IMR-90 (cell line): Measurements from ENCODE around the gene KCTD20. TPM values are rescaled to one million over a fixed set of nuclear protein-coding genes. Genes with fewer than 3 reads are reported as not detected.

Experiments used
- ATAC-seq: fragments of 200-7000 bp; cut with Tn5 transposase; 2 replicates; pipeline ENCODE4 v1.9.1; 2020; ENCODE audit warnings: low read depth, mild to moderate bottlenecking, moderate library complexity
- BruUV-seq: library from RNA; stranded (reverse); fragments of 400-500 nt; replicated peaks from 2 replicates; lab custom pipeline; 2021; lab: Mats Ljungman, UMichigan
- CTCF ChIA-PET: fragments of 300-600 bp; formaldehyde crosslinking; extraction: SDS; loops from one replicate; lab custom pipeline; 2021; ENCODE audit warnings: antibody characterized with exemption; lab: Yijun Ruan, JAX
- POLR2A ChIA-PET: fragments of 300-600 bp; sonication (Branson Sonifier 250); formaldehyde crosslinking; loops from one replicate; lab custom pipeline; 2022; ENCODE audit warnings: antibody characterized with exemption; ENCODE audit not compliant: unreplicated experiment; lab: Charles Lee
- DNase-seq: peaks from one replicate; pipeline ENCODE4 v3.0.0; 2013
- H2AFZ ChIP-seq: replicated peaks from 2 replicates; pipeline ENCODE3; 2013; ENCODE audit warnings: low read length, mild to moderate bottlenecking; ENCODE audit not compliant: poor library complexity
- H2AK5ac ChIP-seq: 2 replicates; pipeline ENCODE4 v1.6.1; 2013; ENCODE audit warnings: low read depth, low read length, inconsistent platforms
- H2AK9ac ChIP-seq: replicated peaks from 2 replicates; pipeline ENCODE3; 2013; ENCODE audit warnings: mild to moderate bottlenecking, low read depth, low read length, moderate library complexity; ENCODE audit not compliant: poor library complexity
- H2BK120ac ChIP-seq: 2 replicates; pipeline ENCODE4 v1.6.1; 2013; ENCODE audit warnings: low read depth, low read length, inconsistent platforms
- H2BK15ac ChIP-seq: 3 replicates; pipeline ENCODE4 v1.6.1; 2013; ENCODE audit warnings: low read depth, low read length, inconsistent platforms
- H2BK20ac ChIP-seq: 2 replicates; pipeline ENCODE4 v1.6.1; 2013; ENCODE audit warnings: low read depth, mild to moderate bottlenecking, inconsistent platforms, low read length, moderate library complexity
- H2BK5ac ChIP-seq: 2 replicates; pipeline ENCODE4 v1.6.1; 2013; ENCODE audit warnings: mild to moderate bottlenecking, low read depth, low read length, inconsistent platforms; ENCODE audit not compliant: poor library complexity, severe bottlenecking
- H3K14ac ChIP-seq: replicated peaks from 2 replicates; pipeline ENCODE4 v1.6.1; 2013; ENCODE audit warnings: low read depth, low read length, inconsistent platforms
- H3K18ac ChIP-seq: 2 replicates; pipeline ENCODE4 v1.6.1; 2013; ENCODE audit warnings: low read depth, low read length, control low read depth
- H3K23ac ChIP-seq: 2 replicates; pipeline ENCODE4 v1.6.1; 2013; ENCODE audit warnings: low read depth, low read length, inconsistent platforms
- H3K27ac ChIP-seq: 2 replicates; pipeline ENCODE4 v1.5.1; 2013; ENCODE audit warnings: mild to moderate bottlenecking, control low read depth, low read length; ENCODE audit not compliant: insufficient read depth
- H3K27me3 ChIP-seq: 2 replicates; pipeline ENCODE4 v1.6.1; 2013; ENCODE audit warnings: low read length; ENCODE audit not compliant: control insufficient read depth, insufficient read depth
- H3K36me3 ChIP-seq: 2 replicates; pipeline ENCODE4 v1.6.1; 2013; ENCODE audit warnings: low read length, mixed read lengths; ENCODE audit not compliant: control insufficient read depth, insufficient read depth
- H3K4ac ChIP-seq: 2 replicates; pipeline ENCODE4 v1.6.1; 2013; ENCODE audit warnings: low read depth, low read length, inconsistent platforms
- H3K4me1 ChIP-seq: 2 replicates; pipeline ENCODE4 v1.6.1; 2013; ENCODE audit warnings: low read length, mixed read lengths; ENCODE audit not compliant: control insufficient read depth, insufficient read depth
- H3K4me2 ChIP-seq: 2 replicates; pipeline ENCODE4 v1.6.1; 2013; ENCODE audit warnings: low read depth, mild to moderate bottlenecking, control low read depth, low read length, moderate library complexity
- H3K4me3 ChIP-seq: 2 replicates; pipeline ENCODE4 v1.5.1; 2013; ENCODE audit warnings: low read depth, mild to moderate bottlenecking, control low read depth, low read length, moderate library complexity; ENCODE audit not compliant: insufficient read depth
- H3K56ac ChIP-seq: 2 replicates; pipeline ENCODE4 v1.6.1; 2013; ENCODE audit warnings: low read length, inconsistent platforms; ENCODE audit not compliant: insufficient read depth; ENCODE audit errors: extremely low read depth
- H3K79me1 ChIP-seq, 2 experiments: 2 replicates each; pipeline ENCODE4 v1.6.1; 2013; ENCODE audit warnings: low read length in 2 of 2, inconsistent platforms in 1 of 2, low read depth in 1 of 2
- H3K9ac ChIP-seq: 2 replicates; pipeline ENCODE4 v1.6.1; 2013; ENCODE audit warnings: low read depth, low read length, control low read depth
- H3K9me1 ChIP-seq: 2 replicates; pipeline ENCODE4 v1.6.1; 2013; ENCODE audit warnings: low read length, inconsistent platforms; ENCODE audit not compliant: insufficient read depth
- H3K9me3 ChIP-seq: 2 replicates; pipeline ENCODE4 v1.6.1; 2013; ENCODE audit warnings: low read length; ENCODE audit not compliant: control insufficient read depth, insufficient read depth
- H4K20me1 ChIP-seq: 2 replicates; pipeline ENCODE4 v1.6.1; 2013; ENCODE audit warnings: low read length, inconsistent platforms; ENCODE audit not compliant: insufficient read depth
- H4K5ac ChIP-seq: 2 replicates; pipeline ENCODE4 v1.6.1; 2013; ENCODE audit warnings: mild to moderate bottlenecking, low read depth, low read length, control low read depth
- H4K8ac ChIP-seq, 2 experiments: 2 replicates each; pipeline ENCODE4 v1.6.1; 2013; ENCODE audit warnings: low read depth in 2 of 2, low read length in 2 of 2, control low read depth in 1 of 2, inconsistent platforms in 1 of 2
- H4K91ac ChIP-seq: 2 replicates; pipeline ENCODE4 v1.6.1; 2013; ENCODE audit warnings: low read depth, low read length, inconsistent platforms; ENCODE audit not compliant: insufficient read depth
- CEBPB ChIP-seq: IDR thresholded peaks from 2 replicates; pipeline ENCODE4 v1.6.1; 2012; ENCODE audit warnings: low read depth, low read length, improper control_type of control experiment
- CHD1 ChIP-seq: IDR thresholded peaks from 2 replicates; pipeline ENCODE4 v1.6.1; 2012; ENCODE audit warnings: low read depth, low read length, improper control_type of control experiment
- FOS ChIP-seq: fragments of 150-350 bp; IDR thresholded peaks from 2 replicates; pipeline ENCODE4 v1.6.1; 2016; ENCODE audit warnings: low read depth, low read length
- MAFK ChIP-seq: IDR thresholded peaks from 2 replicates; pipeline ENCODE4 v1.6.1; 2012; ENCODE audit warnings: low read depth, low read length, improper control_type of control experiment
- MAZ ChIP-seq: IDR thresholded peaks from 2 replicates; pipeline ENCODE4 v1.6.1; 2012; ENCODE audit warnings: low read depth, mild to moderate bottlenecking, low read length, improper control_type of control experiment, moderate library complexity, borderline replicate concordance
- MXI1 ChIP-seq: IDR thresholded peaks from 2 replicates; pipeline ENCODE4 v1.6.1; 2012; ENCODE audit warnings: low read depth, mild to moderate bottlenecking, low read length, moderate library complexity, borderline replicate concordance
- NFE2L2 ChIP-seq: fragments of 150-350 bp; IDR thresholded peaks from 2 replicates; pipeline ENCODE4 v1.6.1; 2016; ENCODE audit warnings: low read depth, mild to moderate bottlenecking, low read length
- POLR2A ChIP-seq: IDR thresholded peaks from 2 replicates; pipeline ENCODE4 v1.6.1; 2012; ENCODE audit warnings: mild to moderate bottlenecking, low read depth, low read length
- RAD21 ChIP-seq: IDR thresholded peaks from 2 replicates; pipeline ENCODE4 v1.6.1; 2012; ENCODE audit warnings: low read length, improper control_type of control experiment
- RCOR1 ChIP-seq: IDR thresholded peaks from 2 replicates; pipeline ENCODE4 v1.6.1; 2012; ENCODE audit warnings: mild to moderate bottlenecking, low read length, improper control_type of control experiment; ENCODE audit not compliant: insufficient replicate concordance
- RFX5 ChIP-seq: IDR thresholded peaks from 2 replicates; pipeline ENCODE4 v1.8.0; 2012; ENCODE audit warnings: low read depth, mild to moderate bottlenecking, low read length, moderate library complexity
- dilution Hi-C: fragments of 300-500 bp; cut with HindIII; formaldehyde crosslinking; loops from one replicate; pipeline ENCODE4 v1.14.3; 2018; ENCODE audit warnings: low sequenced_read_pairs; ENCODE audit not compliant: unreplicated experiment
- in situ Hi-C: fragments of 300-500 bp; cut with MboI; formaldehyde crosslinking; loops from 3 replicates; pipeline ENCODE4 v1.14.3; 2019; ENCODE audit warnings: low sequenced_read_pairs, inconsistent platforms, mixed read lengths
- intact Hi-C: fragments of 100-400 bp; cut with micrococcal nuclease; formaldehyde crosslinking; loops from 2 replicates; pipeline ENCODE4 v1.10.0; 2022
- polyA plus RNA-seq, 3 experiments: library from polyadenylated mRNA; depleted of rRNA; stranded (reverse); fragments of >200 nt; gene quantifications; 2 replicates each; pipeline ENCODE4 v1.2.3, GENCODE V29; 2012; ENCODE audit warnings: low replicate concordance in 1 of 3
- total RNA-seq: library from RNA; depleted of rRNA; stranded (reverse); fragments of >200 nt; gene quantifications from 2 replicates; pipeline ENCODE4 v1.2.3, GENCODE V29; 2012
- TF ChIP-seq, protein P1 (sequence below): conservative IDR thresholded peaks from 2 replicates; pipeline ENCODE4 v1.5.1; 2012; ENCODE audit warnings: mild to moderate bottlenecking, low read depth, low read length, improper control_type of control experiment
- TF ChIP-seq, protein P2 (sequence below): fragments of 150-350 bp; IDR thresholded peaks from 2 replicates; pipeline ENCODE4 v1.6.1; 2016; ENCODE audit warnings: low read depth, mild to moderate bottlenecking, low read length, moderate library complexity, borderline replicate concordance

Gene KCTD20
- total and polyA plus RNA-seq, 2 of the 4 experiments (the other 2 are of a cell fraction) = 55.4 to 150 TPM

DNA sequence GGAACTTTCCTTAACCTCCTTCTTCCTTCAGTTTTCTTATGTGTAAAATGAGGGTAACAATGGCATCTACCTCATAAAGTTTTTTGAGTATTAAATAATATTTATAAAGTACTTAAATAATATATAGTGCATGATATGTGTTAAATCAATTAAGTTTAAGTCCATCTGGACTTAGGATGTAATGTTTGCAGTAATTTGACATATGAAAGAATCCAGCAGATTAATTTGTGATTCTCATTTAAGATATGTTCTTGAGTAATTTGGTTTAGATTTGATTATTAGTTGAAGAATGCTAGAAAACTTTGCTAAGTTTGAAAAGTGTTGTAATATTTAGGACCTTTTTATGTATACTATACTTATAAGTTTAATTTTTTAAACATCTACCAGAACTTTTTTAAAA lies 18.1 kb downstream of the KCTD20 start:
- Histone ChIP-seq H2AFZ (no peak overlapping the region), H3K18ac (no peak overlapping the region), H4K5ac (no peak overlapping the region), H3K9me1 (peaks cover 5% of the 10 kb centered on the region), H3K9me3 (no peaks in the 10 kb centered on the region), H4K8ac (no peak overlapping the region), H3K4me1 (peaks cover 8% of the 10 kb centered on the region), H3K4ac (no peak overlapping the region), H2BK15ac (no peak overlapping the region), H3K9ac (no peak overlapping the region), H3K56ac (no peak overlapping the region), H2AK9ac (no peak overlapping the region), H2BK20ac (no peak overlapping the region), H3K27me3 (no peaks in the 10 kb centered on the region), H3K4me3 (no peak overlapping the region), H2BK120ac (no peak overlapping the region), H3K27ac (no peak overlapping the region), H3K36me3 (0 out of 2 replicates have a peak, but pooled peaks cover 2% of the 10 kb centered on the region), H3K14ac (no peak overlapping the region), H3K79me1 (peaks cover 18 to 73% of the 10 kb centered on the region in 2 experiments), H4K20me1 (peaks cover 81% of the 10 kb centered on the region), H3K23ac (no peak overlapping the region), H2AK5ac (no peak overlapping the region), H4K91ac (no peak overlapping the region), H3K4me2 (no peak overlapping the region), H2BK5ac (no peak overlapping the region)
- TF ChIP-seq CEBPB (no peak), MXI1 (no peak), MAZ (no peak), RCOR1 (no peak), RAD21 (no peak), RFX5 (no peak), POLR2A (no peak), CHD1 (no peak), FOS (no peak), NFE2L2 (no peak), MAFK (no peak)
- TF ChIP-seq, protein P1, sequence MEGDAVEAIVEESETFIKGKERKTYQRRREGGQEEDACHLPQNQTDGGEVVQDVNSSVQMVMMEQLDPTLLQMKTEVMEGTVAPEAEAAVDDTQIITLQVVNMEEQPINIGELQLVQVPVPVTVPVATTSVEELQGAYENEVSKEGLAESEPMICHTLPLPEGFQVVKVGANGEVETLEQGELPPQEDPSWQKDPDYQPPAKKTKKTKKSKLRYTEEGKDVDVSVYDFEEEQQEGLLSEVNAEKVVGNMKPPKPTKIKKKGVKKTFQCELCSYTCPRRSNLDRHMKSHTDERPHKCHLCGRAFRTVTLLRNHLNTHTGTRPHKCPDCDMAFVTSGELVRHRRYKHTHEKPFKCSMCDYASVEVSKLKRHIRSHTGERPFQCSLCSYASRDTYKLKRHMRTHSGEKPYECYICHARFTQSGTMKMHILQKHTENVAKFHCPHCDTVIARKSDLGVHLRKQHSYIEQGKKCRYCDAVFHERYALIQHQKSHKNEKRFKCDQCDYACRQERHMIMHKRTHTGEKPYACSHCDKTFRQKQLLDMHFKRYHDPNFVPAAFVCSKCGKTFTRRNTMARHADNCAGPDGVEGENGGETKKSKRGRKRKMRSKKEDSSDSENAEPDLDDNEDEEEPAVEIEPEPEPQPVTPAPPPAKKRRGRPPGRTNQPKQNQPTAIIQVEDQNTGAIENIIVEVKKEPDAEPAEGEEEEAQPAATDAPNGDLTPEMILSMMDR = no peak
- TF ChIP-seq, protein P2, sequence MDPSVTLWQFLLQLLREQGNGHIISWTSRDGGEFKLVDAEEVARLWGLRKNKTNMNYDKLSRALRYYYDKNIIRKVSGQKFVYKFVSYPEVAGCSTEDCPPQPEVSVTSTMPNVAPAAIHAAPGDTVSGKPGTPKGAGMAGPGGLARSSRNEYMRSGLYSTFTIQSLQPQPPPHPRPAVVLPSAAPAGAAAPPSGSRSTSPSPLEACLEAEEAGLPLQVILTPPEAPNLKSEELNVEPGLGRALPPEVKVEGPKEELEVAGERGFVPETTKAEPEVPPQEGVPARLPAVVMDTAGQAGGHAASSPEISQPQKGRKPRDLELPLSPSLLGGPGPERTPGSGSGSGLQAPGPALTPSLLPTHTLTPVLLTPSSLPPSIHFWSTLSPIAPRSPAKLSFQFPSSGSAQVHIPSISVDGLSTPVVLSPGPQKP = no peak
- ChIA-PET POLR2A (no interaction called here), CTCF (no interaction called here)
- dilution Hi-C loops = no loop called here
- intact Hi-C loops = no loop called here
- in situ Hi-C loops = no loop called here
- no TSS peak for BruUV-seq
- DNase-seq (no peak), ATAC-seq (no peak)
